Melanocyte of skin (primary cell): Measurements from ENCODE around the gene CLASRP. TPM values are rescaled to one million over a fixed set of nuclear protein-coding genes. Genes with fewer than 3 reads are reported as not detected.

ENCODE experiments used
- small RNA-seq, 2 donors: library from RNA; depleted of rRNA; stranded (forward); fragments of <200 nt; gene quantifications; one replicate each; pipeline ENCODE3, GENCODE V24; 2012
- total RNA-seq, 2 donors: library from RNA; depleted of rRNA; stranded (reverse); fragments of >200 nt; gene quantifications; 2 replicates each; pipeline ENCODE4 v1.2.3, GENCODE V29; 2012

Gene CLASRP
- 10 to 100 TPM; 10.7 to 19.3 TPM for total RNA-seq

GRCh38 chr19:45038931-45039893 lies at the start of gene CLASRP:
TSS of gene CLASRP (plus strand) at chr19:45039045. CDS start at chr19:45040213, 1,168 bp downstream.

GRCh38 chr19:45001087-45001739 lies 37.6 kb upstream of the CLASRP start, which contains the start of gene RELB:
TSS of gene RELB (plus strand) at chr19:45001464. CDS start at chr19:45001580, 116 bp downstream.

GRCh38 chr19:45076029-45076850 lies 37.4 kb downstream of the CLASRP start, which contains the start of gene ZNF296:
TSS of gene ZNF296 (minus strand) at chr19:45076478. CDS start at chr19:45076373, 105 bp downstream.

DNA sequence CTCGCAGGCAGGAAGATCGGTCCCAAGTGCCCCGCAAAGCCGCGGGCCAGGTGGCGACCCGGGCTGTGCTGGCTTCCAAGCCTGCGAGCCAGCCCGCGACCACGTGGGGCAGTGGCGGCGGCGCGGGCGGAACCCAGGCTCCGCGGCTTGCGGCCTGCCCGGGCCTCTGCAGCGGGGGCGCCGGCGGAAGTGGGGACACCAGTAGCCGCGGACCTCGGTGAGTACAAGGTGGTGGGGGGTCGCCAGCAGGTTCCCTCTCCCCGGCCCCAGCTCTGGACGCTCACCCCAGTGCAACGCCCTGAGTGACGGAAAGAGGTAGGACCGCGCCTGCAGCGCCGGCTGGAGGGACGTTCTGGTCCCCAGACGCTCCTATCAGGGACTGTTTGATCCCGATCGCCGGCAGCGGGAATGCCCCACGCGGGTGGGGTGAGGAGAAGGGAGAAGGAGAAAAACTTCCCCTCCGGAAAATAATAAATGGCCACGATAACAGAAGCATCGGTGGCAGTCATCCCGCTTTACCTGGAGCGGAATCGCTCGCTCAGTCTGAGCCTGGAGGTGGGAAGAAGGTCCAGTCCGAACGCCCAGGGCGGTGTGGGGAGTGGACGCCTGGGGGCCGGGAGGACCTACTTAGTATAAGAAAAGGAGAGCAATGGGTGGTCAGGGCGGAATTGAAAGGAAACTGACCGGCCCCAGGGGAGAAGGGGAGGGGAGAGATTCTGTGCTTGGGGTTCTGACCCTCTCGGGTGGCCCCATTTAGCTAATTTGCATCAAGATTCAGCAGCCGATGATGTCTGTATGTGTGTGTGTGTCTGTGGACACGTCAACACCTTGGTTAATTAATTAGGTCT lies 40.4 kb downstream of the CLASRP start, which contains the start of gene GEMIN7:
TSS of gene GEMIN7 (plus strand) at position 198 of the 848 bp plus-strand sequence. CDS start 10,855 bp downstream, outside the sequence.

DNA sequence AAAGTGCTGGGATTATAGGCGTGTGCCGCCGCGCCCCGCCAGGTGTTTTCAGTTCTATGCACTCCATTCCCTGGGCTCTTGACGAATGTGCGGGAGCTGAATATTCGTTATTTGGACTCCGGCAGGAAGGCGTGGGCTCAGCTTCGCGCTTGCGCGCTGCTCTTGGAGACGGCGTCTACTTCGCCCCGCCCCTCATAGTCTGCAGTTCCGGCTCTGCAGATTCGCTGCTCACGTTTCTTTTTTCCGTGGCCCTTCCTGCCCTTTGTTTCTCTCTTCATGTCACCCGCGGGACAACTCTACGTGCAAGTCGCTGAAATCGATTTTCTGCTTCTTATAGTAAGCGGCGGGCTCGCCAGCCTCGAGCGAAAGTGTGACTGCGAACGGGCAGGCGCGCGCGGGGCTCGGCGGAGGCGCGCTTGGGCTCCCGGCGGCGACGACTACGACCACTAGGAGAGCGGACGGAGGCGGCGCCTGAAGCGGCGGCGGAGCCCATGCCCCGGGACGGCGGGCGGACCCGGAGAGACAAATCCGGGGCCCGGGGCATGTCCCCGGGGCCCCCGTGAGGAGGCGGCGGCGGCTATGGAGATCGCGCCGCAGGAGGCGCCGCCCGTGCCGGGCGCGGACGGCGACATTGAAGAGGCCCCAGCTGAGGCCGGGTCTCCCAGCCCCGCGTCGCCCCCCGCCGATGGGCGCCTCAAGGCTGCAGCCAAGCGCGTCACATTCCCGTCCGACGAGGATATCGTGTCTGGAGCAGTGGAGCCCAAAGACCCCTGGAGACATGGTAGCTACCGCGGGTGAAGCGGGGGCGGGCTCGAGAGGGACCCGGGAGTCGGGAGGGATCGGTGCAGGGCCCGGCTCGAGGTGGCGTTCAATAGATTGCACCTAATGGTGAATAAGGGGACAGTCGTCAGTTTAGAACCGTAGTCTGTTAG lies 54.2 kb downstream of the CLASRP start, which contains the start of gene PPP1R37:
TSS of gene PPP1R37 (plus strand) at position 433 of the 932 bp plus-strand sequence. CDS start at position 580, 147 bp downstream.

Small RNA genes within 50 kb of the gene (small RNA-seq; reads per million reads assigned to genes)
- gene RNU6-611P: 0 to 0.06 reads per million in 2 donors

Other genes with a start within 250 kb of the CLASRP start
- under 1 TPM; 0.67 to 0.69 TPM for gene BCAM, start 229.9 kb upstream of the CLASRP start, total RNA-seq
- 10 to 100 TPM; 60.9 to 68.3 TPM for gene NECTIN2, start 192.7 kb upstream of the CLASRP start, total RNA-seq
- gene TOMM40, start 147.8 kb upstream of the CLASRP start, total RNA-seq: 100 to 1,000 TPM in 1 of 2 donors, 10 to 100 TPM in 1; 68.5 to 114 TPM
- 100 to 1,000 TPM in 1 of 2 donors, 10 to 100 TPM in 1; 87.9 to 191 TPM for gene APOE, start 133.2 kb upstream of the CLASRP start, total RNA-seq
- gene APOC1, start 124.4 kb upstream of the CLASRP start, total RNA-seq: 1 to 10 TPM; 2.8 to 6.7 TPM
- gene APOC4, start 96.8 kb upstream of the CLASRP start, total RNA-seq: not detected
- 1 to 10 TPM in 1 of 2 donors, under 1 TPM in 1; 1.00 to 4.5 TPM for gene APOC2, start 93.0 kb upstream of the CLASRP start, total RNA-seq
- gene CLPTM1, start 83.7 kb upstream of the CLASRP start, total RNA-seq: 10 to 100 TPM; 64.7 to 85.6 TPM
- 10 to 100 TPM in 1 of 2 donors, 1 to 10 TPM in 1; 5.0 to 24.4 TPM for gene RELB, start 37.6 kb upstream of the CLASRP start, total RNA-seq
- gene ZNF296, start 37.4 kb downstream of the CLASRP start, total RNA-seq: under 1 TPM in 1 of 2 donors, not detected in 1; 0.33 TPM
- gene GEMIN7, start 40.2 kb downstream of the CLASRP start, total RNA-seq: 10 to 100 TPM; 17.9 to 29.6 TPM
- 10 to 100 TPM; 65.6 to 66.8 TPM for gene PPP1R37, start 54.1 kb downstream of the CLASRP start, total RNA-seq
- under 1 TPM; under 0.01 TPM for gene NKPD1, start 121.9 kb downstream of the CLASRP start, total RNA-seq
- 10 to 100 TPM; 10.3 TPM for gene TRAPPC6A, start 139.2 kb downstream of the CLASRP start, total RNA-seq
- 1 to 10 TPM; 4.8 to 6.7 TPM for gene BLOC1S3, start 139.7 kb downstream of the CLASRP start, total RNA-seq
- gene EXOC3L2, start 206.4 kb downstream of the CLASRP start, total RNA-seq: under 1 TPM in 1 of 2 donors, not detected in 1; 0.34 TPM
- gene MARK4, start 212.2 kb downstream of the CLASRP start, total RNA-seq: 10 to 100 TPM in 1 of 2 donors, 1 to 10 TPM in 1; 8.6 to 11.7 TPM